ENCODE measurements around the gene SAV1. TPM values are rescaled to one million over a fixed set of nuclear protein-coding genes. Genes with fewer than 3 reads are reported as not detected.
"Not testable (repeated sequence)": the region's sequence is repeated elsewhere in the genome, so short reads cannot be mapped to it uniquely, and the experiment has no call there.

The SAV1 gene
- total and polyA plus RNA-seq, 2 donors, result 25.5 to 31.8 TPM

- H3K36me3 ChIP-seq (ENCODE audit: insufficient read depth), result peaks cover 1% of the 10 kb centered on the region
- H3K27ac ChIP-seq (ENCODE audit: low read depth), result no peak overlapping the region
- no peaks in the 10 kb centered on the region for H3K4me1 ChIP-seq (ENCODE audit: insufficient read depth)
- no peak for DNase-seq (ENCODE audit: extremely low spot score)
- no peak overlapping the region for H3K4me3 ChIP-seq (ENCODE audit: low read depth, low read length)
Measured at GRCh38 chr14:50647753-50648152, 20.4 kb downstream of the SAV1 start.

DNA sequence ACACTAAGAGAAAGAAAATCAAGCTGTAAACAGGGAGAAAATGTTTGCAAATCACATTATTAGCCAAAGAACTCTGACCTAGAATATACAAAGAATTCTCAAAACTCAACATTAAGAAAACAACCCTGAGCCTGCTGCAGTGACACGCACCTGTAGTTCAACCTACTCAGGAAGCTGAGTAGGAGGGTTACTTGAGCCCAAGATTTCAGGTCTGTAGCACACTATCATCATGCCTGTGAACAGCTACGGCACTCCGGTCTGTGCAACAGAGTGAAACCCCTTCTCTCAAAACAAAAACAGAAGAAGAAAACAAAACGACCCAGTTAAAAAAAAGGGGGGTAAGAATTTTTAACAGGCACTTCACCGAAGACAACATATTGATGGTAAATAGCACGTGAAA, 20.8 kb downstream of the SAV1 start:
- 83% methylated on average over 6 of the region's 6 CpGs for WGBS
- DNase-seq (ENCODE audit: extremely low spot score), result no peak
- Histone ChIP-seq H3K27ac (ENCODE audit: low read depth) (no peak overlapping the region), H3K4me3 (ENCODE audit: low read depth, low read length) (no peak overlapping the region), H3K36me3 (ENCODE audit: insufficient read depth) (peaks cover 2% of the 10 kb centered on the region), H3K4me1 (ENCODE audit: insufficient read depth) (no peaks in the 10 kb centered on the region)

DNA sequence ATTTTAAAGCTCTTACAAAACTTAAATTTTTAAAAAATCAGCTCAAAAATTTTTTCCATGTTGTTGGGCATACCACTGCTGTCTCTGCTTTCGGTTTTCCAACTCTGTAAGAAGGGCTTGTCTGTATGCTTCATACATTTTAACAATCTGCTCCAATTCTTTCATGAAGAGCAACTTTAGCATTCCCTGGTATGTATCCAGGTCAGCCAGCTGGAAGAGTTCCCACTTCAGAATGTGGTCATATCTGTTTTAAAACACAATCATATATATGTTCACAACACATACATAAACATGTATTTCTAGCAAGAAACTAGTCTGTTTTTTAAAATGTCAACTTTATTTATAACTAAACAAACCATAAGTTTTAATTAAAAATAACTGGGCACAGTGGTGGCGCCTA, 33.0 kb downstream of the SAV1 start:
- no peak for DNase-seq (ENCODE audit: extremely low spot score)
- H3K27ac ChIP-seq (ENCODE audit: low read depth), result no peak overlapping the region
- 90% methylated on average over 2 of the region's 2 CpGs for WGBS
- H3K36me3 ChIP-seq (ENCODE audit: insufficient read depth), result peaks cover 2% of the 10 kb centered on the region
- H3K4me3 ChIP-seq (ENCODE audit: low read depth, low read length), result no peak overlapping the region
- H3K4me1 ChIP-seq (ENCODE audit: insufficient read depth), result no peaks in the 10 kb centered on the region

- DNase-seq (ENCODE audit: extremely low spot score), result no peak
- Histone ChIP-seq H3K4me1 (ENCODE audit: insufficient read depth) (no peaks in the 10 kb centered on the region), H3K27ac (ENCODE audit: low read depth) (no peak overlapping the region), H3K36me3 (ENCODE audit: insufficient read depth) (peaks cover 2% of the 10 kb centered on the region), H3K4me3 (ENCODE audit: low read depth, low read length) (no peak overlapping the region)
- 86% methylated on average over 4 of the region's 4 CpGs for WGBS
Measured at GRCh38 chr14:50633954-50634353, 34.2 kb downstream of the SAV1 start.

DNA sequence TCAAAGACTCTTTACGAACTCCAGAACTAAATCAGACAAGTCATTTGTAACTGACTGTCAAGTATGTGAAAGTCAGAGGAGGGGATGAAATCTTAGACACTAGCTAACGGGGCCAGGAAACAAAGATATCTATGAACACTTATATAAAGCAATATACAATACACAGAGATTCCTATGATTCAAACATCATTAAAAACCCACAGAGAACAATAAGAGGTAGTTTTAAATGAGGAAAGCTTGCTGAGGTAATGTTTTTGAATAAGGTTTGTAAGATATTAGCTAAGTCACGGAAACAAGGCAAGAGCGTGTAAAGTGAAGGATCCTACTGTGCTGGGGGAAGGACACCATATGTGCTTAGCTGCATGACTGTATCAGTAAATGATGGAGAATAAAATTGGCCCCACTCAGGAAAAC, 36.7 kb downstream of the SAV1 start:
- WGBS, result 88% methylated on average over 4 of the region's 4 CpGs
- H3K27ac ChIP-seq (ENCODE audit: low read depth), result no peak overlapping the region
- no peak overlapping the region for H3K4me3 ChIP-seq (ENCODE audit: low read depth, low read length)
- no peak for DNase-seq (ENCODE audit: extremely low spot score)
- no peaks in the 10 kb centered on the region for H3K4me1 ChIP-seq (ENCODE audit: insufficient read depth)
- peaks cover 2% of the 10 kb centered on the region for H3K36me3 ChIP-seq (ENCODE audit: insufficient read depth)

- H3K27ac ChIP-seq (ENCODE audit: low read depth); H3K4me1 ChIP-seq (ENCODE audit: insufficient read depth); DNase-seq (ENCODE audit: extremely low spot score); H3K4me3 ChIP-seq (ENCODE audit: low read depth, low read length); H3K36me3 ChIP-seq (ENCODE audit: insufficient read depth): not testable (repeated sequence)
- 98% methylated on average over 4 of the region's 4 CpGs for WGBS
Measured at GRCh38 chr14:50624947-50625346, 43.2 kb downstream of the SAV1 start.

DNA sequence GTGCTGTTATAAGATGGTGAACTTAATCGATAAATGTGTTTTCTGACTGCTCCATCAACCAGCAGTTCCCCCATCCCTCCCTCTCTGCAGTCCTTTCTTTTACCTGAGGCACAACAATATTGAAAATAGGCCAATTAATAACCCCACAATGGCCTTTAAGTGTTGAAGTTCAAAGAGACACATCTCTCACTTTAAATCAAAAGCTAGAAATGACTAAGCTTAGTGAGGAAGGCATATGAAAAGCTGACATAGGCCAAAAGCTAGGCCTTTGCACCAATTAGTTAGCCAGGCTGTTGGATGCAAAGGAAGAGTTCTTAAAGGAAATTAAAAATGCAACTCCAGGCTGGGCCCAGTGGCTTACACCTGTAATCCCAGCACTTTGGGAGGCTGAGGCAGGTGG, 43.7 kb downstream of the SAV1 start:
- WGBS, result 96% methylated on average over 1 of the region's 1 CpG

DNA sequence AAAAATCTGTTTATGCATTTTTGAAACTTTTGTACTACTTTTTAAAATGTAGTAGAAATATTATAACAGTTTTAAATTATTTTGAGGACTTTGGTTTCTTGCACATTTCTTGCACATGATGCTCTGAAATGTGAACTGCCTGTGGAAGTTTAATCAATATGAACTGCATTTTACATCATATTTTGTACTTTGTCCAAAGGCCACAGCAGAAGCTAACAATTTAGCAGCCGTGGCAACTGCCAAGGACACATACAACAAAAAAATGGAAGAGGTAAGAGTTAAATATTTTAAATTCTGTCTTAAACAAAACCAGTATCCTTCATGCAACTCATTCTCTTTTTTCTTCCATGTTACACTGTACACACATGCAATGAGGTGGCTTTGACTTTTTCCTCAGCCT, 45.1 kb downstream of the SAV1 start:
- Histone ChIP-seq H3K36me3 (ENCODE audit: insufficient read depth) (no peaks in the 10 kb centered on the region), H3K4me1 (ENCODE audit: insufficient read depth) (no peaks in the 10 kb centered on the region), H3K27ac (ENCODE audit: low read depth) (no peak overlapping the region), H3K4me3 (ENCODE audit: low read depth, low read length) (no peak overlapping the region)
- no peak for DNase-seq (ENCODE audit: extremely low spot score)
- 84% methylated on average over 1 of the region's 1 CpG for WGBS

More for the DNA sequence above, 43.7 kb downstream of the SAV1 start:
- Histone ChIP-seq H3K27ac (ENCODE audit: low read depth) (no peak overlapping the region), H3K4me1 (ENCODE audit: insufficient read depth) (no peaks in the 10 kb centered on the region), H3K4me3 (ENCODE audit: low read depth, low read length) (no peak overlapping the region), H3K36me3 (ENCODE audit: insufficient read depth) (no peaks in the 10 kb centered on the region)
- DNase-seq (ENCODE audit: extremely low spot score), result no peak

DNA sequence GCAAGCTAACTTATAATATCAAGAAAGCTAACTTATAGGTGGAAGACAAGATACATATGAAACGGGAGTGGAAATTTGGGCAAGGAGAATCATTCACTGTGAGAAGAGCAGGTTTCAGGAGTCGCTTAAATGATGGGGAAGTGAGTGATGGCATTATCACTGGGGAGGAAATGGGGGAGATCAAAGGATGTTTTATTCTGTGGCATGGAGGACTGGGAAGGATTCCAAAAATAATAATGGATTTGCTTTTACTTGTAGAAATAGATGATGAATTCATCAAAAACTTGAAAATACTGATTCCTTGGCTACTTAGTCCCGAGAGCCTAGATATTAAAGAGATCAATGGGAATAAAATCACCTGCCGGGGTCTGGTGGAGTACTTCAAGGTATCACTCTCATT, 47.8 kb downstream of the SAV1 start:
- no peaks in the 10 kb centered on the region for H3K36me3 ChIP-seq (ENCODE audit: insufficient read depth)
- H3K27ac ChIP-seq (ENCODE audit: low read depth), result no peak overlapping the region
- no peaks in the 10 kb centered on the region for H3K4me1 ChIP-seq (ENCODE audit: insufficient read depth)
- no peak overlapping the region for H3K4me3 ChIP-seq (ENCODE audit: low read depth, low read length)
- WGBS, result 87% methylated on average over 4 of the region's 4 CpGs
- no peak for DNase-seq (ENCODE audit: extremely low spot score)

- H3K27ac ChIP-seq (ENCODE audit: low read depth), result no peak overlapping the region
- H3K4me1 ChIP-seq (ENCODE audit: insufficient read depth), result no peaks in the 10 kb centered on the region
- DNase-seq (ENCODE audit: extremely low spot score), result no peak
- no peak overlapping the region for H3K4me3 ChIP-seq (ENCODE audit: low read depth, low read length)
- 80% methylated on average over 5 of the region's 5 CpGs for WGBS
- no peaks in the 10 kb centered on the region for H3K36me3 ChIP-seq (ENCODE audit: insufficient read depth)
Measured at GRCh38 chr14:50619569-50620141, 48.5 kb downstream of the SAV1 start.

DNA sequence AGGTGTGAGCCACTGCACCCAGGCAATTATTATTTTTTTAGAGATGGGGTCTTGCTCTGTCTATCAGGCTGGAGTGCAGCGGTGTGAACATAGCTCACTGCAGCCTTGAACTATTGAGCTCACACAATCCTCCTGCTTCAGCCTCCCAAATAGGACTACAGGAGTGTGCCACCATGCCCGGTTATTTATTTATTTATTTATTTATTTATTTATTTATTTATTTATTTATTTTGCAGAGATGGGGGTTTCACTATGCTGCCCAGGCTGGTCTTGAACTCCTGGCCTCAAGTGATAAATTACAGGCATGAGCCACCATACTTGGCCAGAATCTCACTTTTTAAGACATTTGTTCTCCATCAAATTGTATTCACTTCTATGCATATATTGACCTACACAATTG, 51.8 kb downstream of the SAV1 start:
- WGBS, result 97% methylated on average over 2 of the region's 2 CpGs
- Histone ChIP-seq H3K4me3 (ENCODE audit: low read depth, low read length) (no peak overlapping the region), H3K36me3 (ENCODE audit: insufficient read depth) (no peaks in the 10 kb centered on the region), H3K27ac (ENCODE audit: low read depth) (no peak overlapping the region), H3K4me1 (ENCODE audit: insufficient read depth) (no peaks in the 10 kb centered on the region)
- no peak for DNase-seq (ENCODE audit: extremely low spot score)

DNA sequence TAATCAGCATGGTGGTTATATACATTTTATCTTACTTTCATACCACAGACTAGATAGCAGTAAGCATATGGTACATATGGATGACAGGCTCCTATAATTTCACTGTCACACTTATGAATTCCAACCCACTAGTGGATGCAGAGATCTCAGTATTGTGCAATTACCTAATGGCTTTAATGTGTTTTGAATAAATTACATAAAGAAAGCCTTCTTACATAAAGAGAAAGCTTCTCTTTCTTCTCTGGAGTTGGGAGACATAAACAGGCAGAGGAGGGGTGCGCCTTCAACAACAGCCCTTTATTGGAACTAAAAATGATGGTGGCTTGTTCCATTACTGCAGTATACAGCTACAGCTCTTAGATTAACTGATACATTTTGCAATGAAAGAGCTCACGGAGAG, 52.6 kb downstream of the SAV1 start:
- DNase-seq (ENCODE audit: extremely low spot score), result no peak
- H3K27ac ChIP-seq (ENCODE audit: low read depth), result no peak overlapping the region
- no peaks in the 10 kb centered on the region for H3K36me3 ChIP-seq (ENCODE audit: insufficient read depth)
- no peaks in the 10 kb centered on the region for H3K4me1 ChIP-seq (ENCODE audit: insufficient read depth)
- no peak overlapping the region for H3K4me3 ChIP-seq (ENCODE audit: low read depth, low read length)
- WGBS, result 98% methylated on average over 2 of the region's 2 CpGs

GRCh38 chr14:50615056-50615455, 53.0 kb downstream of the SAV1 start:
- 57% methylated on average over 4 of the region's 4 CpGs for WGBS
- H3K36me3 ChIP-seq (ENCODE audit: insufficient read depth), result no peaks in the 10 kb centered on the region
- DNase-seq (ENCODE audit: extremely low spot score), result no peak

GRCh38 chr14:50612806-50613205, 55.3 kb downstream of the SAV1 start:
- H3K27ac ChIP-seq (ENCODE audit: low read depth), result no peak overlapping the region
- WGBS, result 93% methylated on average over 3 of the region's 3 CpGs

More at GRCh38 chr14:50615056-50615455, 53.0 kb downstream of the SAV1 start:
- Histone ChIP-seq H3K4me3 (ENCODE audit: low read depth, low read length) (no peak overlapping the region), H3K27ac (ENCODE audit: low read depth) (no peak overlapping the region), H3K4me1 (ENCODE audit: insufficient read depth) (no peaks in the 10 kb centered on the region)

DNA sequence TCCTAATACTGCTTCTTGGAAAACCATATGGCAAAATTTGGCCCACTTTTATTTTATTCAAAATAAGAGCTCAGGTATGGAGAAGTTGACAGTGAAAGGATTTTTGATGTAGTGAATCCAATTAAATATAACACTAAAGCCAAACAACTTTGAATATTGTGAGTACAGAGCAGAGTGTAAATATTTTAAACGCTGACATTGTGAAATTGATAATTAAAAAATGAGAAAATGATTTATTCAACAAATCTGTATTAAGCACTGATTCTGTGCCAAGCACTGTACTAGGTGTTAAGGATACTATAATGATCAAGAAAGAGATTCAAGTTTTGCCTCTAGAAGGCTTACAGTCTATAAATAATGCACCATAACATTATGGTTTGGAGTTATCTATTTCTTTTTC, 57.6 kb downstream of the SAV1 start:
- no peak overlapping the region for H3K4me3 ChIP-seq (ENCODE audit: low read depth, low read length)
- no peak overlapping the region for H3K27ac ChIP-seq (ENCODE audit: low read depth)
- no peaks in the 10 kb centered on the region for H3K36me3 ChIP-seq (ENCODE audit: insufficient read depth)
- 94% methylated on average over 1 of the region's 1 CpG for WGBS
- DNase-seq (ENCODE audit: extremely low spot score), result no peak
- no peaks in the 10 kb centered on the region for H3K4me1 ChIP-seq (ENCODE audit: insufficient read depth)

More at GRCh38 chr14:50612806-50613205, 55.3 kb downstream of the SAV1 start:
- no peak overlapping the region for H3K4me3 ChIP-seq (ENCODE audit: low read depth, low read length)
- DNase-seq (ENCODE audit: extremely low spot score), result no peak
- H3K4me1 ChIP-seq (ENCODE audit: insufficient read depth), result no peaks in the 10 kb centered on the region
- H3K36me3 ChIP-seq (ENCODE audit: insufficient read depth), result no peaks in the 10 kb centered on the region

Data from urinary bladder (tissue), 4 donors.